Lower lobe of right lung (tissue), 2 donors: ENCODE data around the gene NPBWR2. TPM values are rescaled to one million over a fixed set of nuclear protein-coding genes. Genes with fewer than 3 reads are reported as not detected.
"Not testable (repeated sequence)": the region's sequence is repeated elsewhere in the genome, so short reads cannot be mapped to it uniquely, and the experiment has no call there.

Source experiments
- ATAC-seq, 2 donors: fragments of 200-7000 bp; cut with Tn5 transposase; one replicate each; pipeline ENCODE4 v1.9.1; 2020 to 2022; ENCODE audit warnings: mild to moderate bottlenecking in 2 of 2, moderate library complexity in 2 of 2
- DNase-seq: peaks from one replicate; pipeline ENCODE4 v3.0.0-alpha.2; 2020
- H3K27ac ChIP-seq: fragments of 200-600 bp; one replicate; pipeline ENCODE4 v1.8.0; 2022
- H3K27me3 ChIP-seq: fragments of 200-600 bp; one replicate; pipeline ENCODE4 v1.8.0; 2022; ENCODE audit warnings: low read depth
- H3K36me3 ChIP-seq: fragments of 200-600 bp; one replicate; pipeline ENCODE4 v1.8.0; 2022; ENCODE audit warnings: mild to moderate bottlenecking
- H3K4me1 ChIP-seq: fragments of 200-600 bp; one replicate; pipeline ENCODE4 v1.8.0; 2022
- H3K4me3 ChIP-seq: fragments of 200-600 bp; one replicate; pipeline ENCODE4 v1.8.0; 2022; ENCODE audit warnings: mild to moderate bottlenecking
- H3K9me3 ChIP-seq: fragments of 200-600 bp; one replicate; pipeline ENCODE4 v1.8.0; 2022
- CTCF ChIP-seq: fragments of 200-600 bp; IDR thresholded peaks from one replicate; pipeline ENCODE4 v1.8.0; 2022; ENCODE audit warnings: antibody characterized with exemption, mild to moderate bottlenecking
- intact Hi-C: fragments of 100-400 bp; cut with DNase I; formaldehyde crosslinking; loops from one replicate; pipeline ENCODE4 v1.11.0; 2022
- total RNA-seq: library from RNA; stranded (reverse); fragmentation: NEBNext Ultra II Directional; extraction: Animal tissue kit (Norgen Biotek cat#: 25700); gene quantifications from one replicate; pipeline ENCODE4 v1.2.1, GENCODE V29; 2021
- donor health status: DM: no; HTN: yes; CAD: no; lungs with severe emphysema.

Gene NPBWR2
- total RNA-seq, 1 donor from 2014 or later: not detected

GRCh38 chr20:64121586-64121985 is 14.2 kb upstream of the NPBWR2 start:
- Histone ChIP-seq H3K4me3 (no peak overlapping the region), H3K36me3 (no peaks in the 10 kb centered on the region), H3K9me3 (no peaks in the 10 kb centered on the region), H3K4me1 (peaks cover 8% of the 10 kb centered on the region), H3K27me3 (peaks cover 22% of the 10 kb centered on the region), H3K27ac (no peak overlapping the region)
- intact Hi-C loops: no loop called here
- ATAC-seq (no peak), DNase-seq (no peak)
- no peak for TF ChIP-seq CTCF

- ATAC-seq (peak; percentile 25 to 28), DNase-seq (peak; percentile 37)
- intact Hi-C loops: no loop called here
- no peak overlapping the region for H3K27ac ChIP-seq
- peaks cover 8% of the 10 kb centered on the region for H3K4me1 ChIP-seq
- no peak overlapping the region for H3K4me3 ChIP-seq
- no peaks in the 10 kb centered on the region for H3K36me3 ChIP-seq
- H3K9me3 ChIP-seq: no peaks in the 10 kb centered on the region
- no peak for TF ChIP-seq CTCF
- peaks cover 19% of the 10 kb centered on the region for H3K27me3 ChIP-seq
These were observed 12.4 kb upstream of the NPBWR2 start for GRCh38 chr20:64119681-64120341.

GRCh38 chr20:64119301-64119680 is 11.9 kb upstream of the NPBWR2 start:
- no peak overlapping the region for H3K4me3 ChIP-seq
- peak; percentile 24 for DNase-seq
- H3K9me3 ChIP-seq: no peaks in the 10 kb centered on the region
- intact Hi-C loops: no loop called here
- H3K27me3 ChIP-seq: peaks cover 17% of the 10 kb centered on the region
- ATAC-seq: no peak
- H3K4me1 ChIP-seq: peaks cover 8% of the 10 kb centered on the region
- H3K27ac ChIP-seq: no peak overlapping the region
- no peaks in the 10 kb centered on the region for H3K36me3 ChIP-seq
- no peak for TF ChIP-seq CTCF

- H3K27ac ChIP-seq, H3K9me3 ChIP-seq, ATAC-seq, H3K4me3 ChIP-seq, H3K36me3 ChIP-seq, intact Hi-C loops, H3K4me1 ChIP-seq: not testable (repeated sequence)
- H3K27me3 ChIP-seq: peaks cover 17% of the 10 kb centered on the region
- peak; percentile 9 for DNase-seq
These were observed 10.0 kb upstream of the NPBWR2 start for GRCh38 chr20:64117432-64117777.

- Histone ChIP-seq H3K4me3 (no peak overlapping the region), H3K27me3 (peaks cover 11% of the 10 kb centered on the region), H3K27ac (no peak overlapping the region), H3K4me1 (peaks cover 8% of the 10 kb centered on the region), H3K9me3 (no peaks in the 10 kb centered on the region), H3K36me3 (no peaks in the 10 kb centered on the region)
- ATAC-seq (no peak), DNase-seq (peak; percentile 42)
- intact Hi-C loops: no loop called here
- TF ChIP-seq CTCF: no peak
These were observed 9.4 kb upstream of the NPBWR2 start for GRCh38 chr20:64116541-64117431.

GRCh38 chr20:64116016-64116415 is 8.7 kb upstream of the NPBWR2 start:
- Histone ChIP-seq H3K27me3 (peaks cover 4% of the 10 kb centered on the region), H3K27ac (no peak overlapping the region), H3K9me3 (no peaks in the 10 kb centered on the region), H3K4me1 (peaks cover 8% of the 10 kb centered on the region), H3K4me3 (no peak overlapping the region), H3K36me3 (no peaks in the 10 kb centered on the region)
- intact Hi-C loops: no loop called here
- ATAC-seq: no peak
- DNase-seq: peak; percentile 42
- TF ChIP-seq CTCF: no peak
